ENCODE data around the gene ACTL8. TPM values are rescaled to one million over a fixed set of nuclear protein-coding genes. Genes with fewer than 3 reads are reported as not detected.

ACTL8 gene
- total RNA-seq, 1 experiment from 2014 or later = 0.69 TPM

DNA sequence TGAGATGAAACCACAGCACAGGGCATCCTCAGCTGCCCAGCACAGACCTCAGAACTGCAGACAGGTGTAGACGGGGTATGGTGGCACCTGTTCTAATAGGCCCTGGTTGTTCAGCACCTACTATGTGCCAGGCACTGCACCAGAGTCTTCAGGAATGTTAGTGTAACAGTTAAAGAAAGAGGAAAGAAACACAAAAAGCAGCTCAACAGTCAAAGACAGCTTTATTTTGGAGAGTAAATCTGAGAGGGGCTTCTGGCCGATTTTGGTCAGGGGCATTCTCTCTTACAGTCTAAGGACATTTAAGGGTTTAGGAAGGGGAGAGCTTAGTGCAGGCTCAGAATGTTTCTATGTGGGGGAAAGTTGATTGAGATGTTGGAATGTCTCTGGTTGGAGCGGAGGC, 45.2 kb upstream of the ACTL8 start:
- H3K27me3 ChIP-seq (ENCODE audit: insufficient read depth, low read length) = no peaks in the 10 kb centered on the region
- no peaks in the 10 kb centered on the region for H3K9me3 ChIP-seq (ENCODE audit: control insufficient read depth in 1 of 2, insufficient read depth in 1 of 2, low read depth in 1 of 2, low read length in 2 of 2)
- no peak for ATAC-seq
- POLR2A ChIA-PET = no interaction called here
- intact Hi-C loops (cut with micrococcal nuclease) = no loop called here
- no peaks in the 10 kb centered on the region for H3K79me2 ChIP-seq (ENCODE audit: insufficient read depth, low read length)
- no peak for DNase-seq (ENCODE audit: low read depth, low spot score)
- BruUV-seq (replicated peaks) = no TSS peak
- H3K4me1 ChIP-seq (ENCODE audit: control insufficient read depth in 1 of 2, insufficient read depth in 2 of 2, low read length in 2 of 2) = no peaks in the 10 kb centered on the region
- H3K27ac ChIP-seq (ENCODE audit: low read depth, low read length) = no peak overlapping the region
- TF ChIP-seq, protein P1, sequence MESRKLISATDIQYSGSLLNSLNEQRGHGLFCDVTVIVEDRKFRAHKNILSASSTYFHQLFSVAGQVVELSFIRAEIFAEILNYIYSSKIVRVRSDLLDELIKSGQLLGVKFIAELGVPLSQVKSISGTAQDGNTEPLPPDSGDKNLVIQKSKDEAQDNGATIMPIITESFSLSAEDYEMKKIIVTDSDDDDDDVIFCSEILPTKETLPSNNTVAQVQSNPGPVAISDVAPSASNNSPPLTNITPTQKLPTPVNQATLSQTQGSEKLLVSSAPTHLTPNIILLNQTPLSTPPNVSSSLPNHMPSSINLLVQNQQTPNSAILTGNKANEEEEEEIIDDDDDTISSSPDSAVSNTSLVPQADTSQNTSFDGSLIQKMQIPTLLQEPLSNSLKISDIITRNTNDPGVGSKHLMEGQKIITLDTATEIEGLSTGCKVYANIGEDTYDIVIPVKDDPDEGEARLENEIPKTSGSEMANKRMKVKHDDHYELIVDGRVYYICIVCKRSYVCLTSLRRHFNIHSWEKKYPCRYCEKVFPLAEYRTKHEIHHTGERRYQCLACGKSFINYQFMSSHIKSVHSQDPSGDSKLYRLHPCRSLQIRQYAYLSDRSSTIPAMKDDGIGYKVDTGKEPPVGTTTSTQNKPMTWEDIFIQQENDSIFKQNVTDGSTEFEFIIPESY (IDR thresholded peaks at IDR 0.05; ENCODE audit: extremely low read depth, insufficient replicate concordance, low read length) = no peak
- no peak for TF ChIP-seq SIN3A (IDR thresholded peaks at IDR 0.05; ENCODE audit: low read depth)
- no peak for TF ChIP-seq RAD21 (IDR thresholded peaks at IDR 0.05; ENCODE audit: low read depth)
- no peak for TF ChIP-seq EZH2phosphoT487 (IDR thresholded peaks at IDR 0.05; ENCODE audit: borderline replicate concordance)
- TF ChIP-seq YY1 (IDR thresholded peaks at IDR 0.05; ENCODE audit: extremely low read depth, insufficient replicate concordance, low read depth, low read length) = no peak
- no peak for TF ChIP-seq EGR1 (IDR thresholded peaks at IDR 0.05; ENCODE audit: low read depth)
- TF ChIP-seq, protein P2, sequence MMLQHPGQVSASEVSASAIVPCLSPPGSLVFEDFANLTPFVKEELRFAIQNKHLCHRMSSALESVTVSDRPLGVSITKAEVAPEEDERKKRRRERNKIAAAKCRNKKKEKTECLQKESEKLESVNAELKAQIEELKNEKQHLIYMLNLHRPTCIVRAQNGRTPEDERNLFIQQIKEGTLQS (IDR thresholded peaks at IDR 0.05) = no peak
- no peak overlapping the region for H3K4me2 ChIP-seq (ENCODE audit: low read length)
- no peaks in the 10 kb centered on the region for H3K36me3 ChIP-seq (ENCODE audit: control insufficient read depth in 1 of 2, insufficient read depth in 2 of 2, low read length in 2 of 2)
- CTCF ChIA-PET = interaction anchor here (0.8 kb wide), 1 partner anchor 49 kb away, joined by 3 read pairs; no protein-coding TSS in a partner anchor
- no peak overlapping the region for H3K9ac ChIP-seq (ENCODE audit: low read length)
- RAD21 ChIA-PET (ENCODE audit: low non-redundant PET in 1 of 2, low total read pairs in 2 of 2, uncharacterized antibody in 2 of 2, unreplicated experiment in 2 of 2) = no interaction called here
- no peak overlapping the region for H3K4me3 ChIP-seq (replicated peaks in 1 of 2; ENCODE audit: low read depth in 1 of 2, low read length in 2 of 2)
- H4K20me1 ChIP-seq (ENCODE audit: insufficient read depth) = no peaks in the 10 kb centered on the region
- no peaks in the 10 kb centered on the region for H3K9me2 ChIP-seq (ENCODE audit: insufficient read depth)
- H2AFZ ChIP-seq (ENCODE audit: low read depth, low read length, poor library complexity, severe bottlenecking) = no peak overlapping the region
